IMR-90 (cell line): ENCODE results near the gene KRT32.

Source experiments
- BHLHE40 ChIP-seq: fragments of 150-350 bp; IDR thresholded peaks from 2 replicates; pipeline ENCODE4 v1.6.1; 2016; ENCODE audit warnings: mild to moderate bottlenecking, low read depth, low read length
- CEBPB ChIP-seq: IDR thresholded peaks from 2 replicates; pipeline ENCODE4 v1.6.1; 2012; ENCODE audit warnings: low read depth, low read length, improper control_type of control experiment
- CTCF ChIP-seq: conservative IDR thresholded peaks from 2 replicates; pipeline ENCODE4 v1.5.1; 2012; ENCODE audit warnings: mild to moderate bottlenecking, low read depth, low read length, improper control_type of control experiment
- MAZ ChIP-seq: IDR thresholded peaks from 2 replicates; pipeline ENCODE4 v1.6.1; 2012; ENCODE audit warnings: low read depth, mild to moderate bottlenecking, low read length, improper control_type of control experiment, moderate library complexity, borderline replicate concordance
- NFE2L2 ChIP-seq: fragments of 150-350 bp; IDR thresholded peaks from 2 replicates; pipeline ENCODE4 v1.6.1; 2016; ENCODE audit warnings: low read depth, mild to moderate bottlenecking, low read length
- RCOR1 ChIP-seq: IDR thresholded peaks from 2 replicates; pipeline ENCODE4 v1.6.1; 2012; ENCODE audit warnings: mild to moderate bottlenecking, low read length, improper control_type of control experiment; ENCODE audit not compliant: insufficient replicate concordance
- SMC3 ChIP-seq: fragments of 150-350 bp; IDR thresholded peaks from 2 replicates; pipeline ENCODE4 v1.6.1; 2016; ENCODE audit warnings: low read depth, mild to moderate bottlenecking, antibody characterized with exemption, low read length, moderate library complexity
- USF2 ChIP-seq: fragments of 150-350 bp; IDR thresholded peaks from 2 replicates; pipeline ENCODE4 v1.6.1; 2017; ENCODE audit warnings: mild to moderate bottlenecking, antibody characterized with exemption, low read length, low read depth

GRCh38 chr17:41484920-41485904 is 18.0 kb upstream of the KRT32 start:
- no peak for TF ChIP-seq BHLHE40
- no peak for TF ChIP-seq CTCF
- TF ChIP-seq RCOR1, result no peak
- TF ChIP-seq USF2, result no peak
- TF ChIP-seq SMC3, result no peak
- no peak for TF ChIP-seq NFE2L2
- no peak for TF ChIP-seq CEBPB
- no peak for TF ChIP-seq MAZ
